ENCODE data around the gene ZBTB7C.

- no peak for TF ChIP-seq ARNT (IDR thresholded peaks at IDR 0.05)
- TF ChIP-seq ELF4 (IDR thresholded peaks at IDR 0.05) = no peak
- no peak for TF ChIP-seq SP1 (IDR thresholded peaks at IDR 0.05)
- no peak for TF ChIP-seq BHLHE40 (IDR thresholded peaks at IDR 0.05; ENCODE audit: borderline replicate concordance)
- TF ChIP-seq CTBP1 (IDR thresholded peaks at IDR 0.05; ENCODE audit: borderline replicate concordance) = no peak
- TF ChIP-seq SUZ12 (IDR thresholded peaks at IDR 0.05) = no peak
Observed at GRCh38 chr18:48111587-48111986, 297.6 kb downstream of the ZBTB7C start.
